GM11168 (cell line): ENCODE data around the gene TATDN2.

Source experiments
- in situ Hi-C: fragments of 300-500 bp; cut with MboI; formaldehyde crosslinking; loops from one replicate; pipeline ENCODE4 v1.12.0; 2022; ENCODE audit warnings: low sequenced_read_pairs; ENCODE audit not compliant: unreplicated experiment

Gene TATDN2

GRCh38 chr3:10234526-10235230, 13.6 kb upstream of the TATDN2 start:
- in situ Hi-C loops = no loop called here

GRCh38 chr3:10235551-10235950, 12.7 kb upstream of the TATDN2 start:
- in situ Hi-C loops = no loop called here

- in situ Hi-C loops = no loop called here
Measured at GRCh38 chr3:10238345-10239183, 9.7 kb upstream of the TATDN2 start.

- in situ Hi-C loops = no loop called here
Measured at GRCh38 chr3:10240799-10241198, 7.5 kb upstream of the TATDN2 start.

- in situ Hi-C loops = no loop called here
Measured at GRCh38 chr3:10242182-10243065, 5.8 kb upstream of the TATDN2 start.

GRCh38 chr3:10244009-10244408, 4.2 kb upstream of the TATDN2 start:
- in situ Hi-C loops = no loop called here

GRCh38 chr3:10245081-10245712, 3.1 kb upstream of the TATDN2 start:
- in situ Hi-C loops = no loop called here

- in situ Hi-C loops = no loop called here
Measured at GRCh38 chr3:10247679-10248183, 528 bp upstream of the TATDN2 start.

- in situ Hi-C loops = no loop called here
Measured at GRCh38 chr3:10248984-10249748, 907 bp downstream of the TATDN2 start.

GRCh38 chr3:10249833-10250232, 1.6 kb downstream of the TATDN2 start:
- in situ Hi-C loops = no loop called here

GRCh38 chr3:10251006-10251405, 2.7 kb downstream of the TATDN2 start:
- in situ Hi-C loops = no loop called here

- in situ Hi-C loops = no loop called here
Measured at GRCh38 chr3:10253731-10254130, 5.5 kb downstream of the TATDN2 start.

GRCh38 chr3:10255835-10256234, 7.6 kb downstream of the TATDN2 start:
- in situ Hi-C loops = no loop called here

GRCh38 chr3:10259036-10259435, 10.8 kb downstream of the TATDN2 start:
- in situ Hi-C loops = no loop called here

- in situ Hi-C loops = no loop called here
Measured at GRCh38 chr3:10259798-10260197, 11.5 kb downstream of the TATDN2 start.

GRCh38 chr3:10260211-10260701, 12.0 kb downstream of the TATDN2 start:
- in situ Hi-C loops = no loop called here

GRCh38 chr3:10262027-10262426, 13.8 kb downstream of the TATDN2 start:
- in situ Hi-C loops = no loop called here

- in situ Hi-C loops = no loop called here
Measured at GRCh38 chr3:10263646-10264363, 15.5 kb downstream of the TATDN2 start.
